Kidney glomerular epithelial cell (primary cell): Measurements from ENCODE around the gene GPR78.
A peak's percentile ranks its signal among the peaks of the same experiment; 100 is the strongest.

Experiments used
- DNase-seq: peaks from one replicate; lab custom pipeline; 2025; lab: John Stamatoyannopoulos, UW

The GPR78 gene

GRCh38 chr4:8586671-8587468, 6.7 kb downstream of the GPR78 start:
- DNase-seq: no peak

- DNase-seq: no peak
Measured at GRCh38 chr4:8587469-8588195, 7.4 kb downstream of the GPR78 start.

DNA sequence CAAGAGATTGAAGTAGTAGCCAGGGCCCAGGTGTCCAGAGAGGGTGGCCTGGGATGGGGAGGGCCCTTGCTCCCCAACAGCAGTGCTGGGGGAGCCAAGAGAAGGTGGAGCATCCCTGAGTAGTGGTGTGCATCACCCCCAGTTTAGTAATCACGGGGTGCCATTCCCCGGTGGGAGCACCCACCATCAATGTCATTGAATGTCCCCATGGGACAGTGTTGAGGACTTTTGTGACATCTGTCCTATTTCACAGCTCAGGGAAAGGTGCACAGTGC, 7.9 kb downstream of the GPR78 start:
- DNase-seq: no peak

DNA sequence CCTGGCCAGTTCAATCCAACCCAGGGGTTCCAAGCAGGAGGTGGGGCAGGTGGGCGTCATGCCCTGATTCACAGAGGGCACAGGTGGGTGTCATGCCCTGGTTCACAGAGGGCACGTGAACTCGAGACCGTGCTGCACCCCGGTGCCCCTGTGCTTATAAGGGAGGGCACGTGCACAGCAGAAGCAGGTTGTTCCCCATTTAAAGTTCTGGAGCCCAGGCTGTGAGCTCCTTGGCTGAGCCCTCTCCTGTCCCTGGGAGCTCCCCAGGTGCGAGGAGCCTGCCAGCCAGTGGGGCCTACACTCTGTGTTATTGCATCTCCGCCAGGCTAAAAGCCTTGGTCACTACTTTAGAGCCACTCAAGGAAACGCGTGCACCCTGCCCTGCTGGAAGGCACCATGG, 9.1 kb downstream of the GPR78 start:
- DNase-seq: no peak

DNA sequence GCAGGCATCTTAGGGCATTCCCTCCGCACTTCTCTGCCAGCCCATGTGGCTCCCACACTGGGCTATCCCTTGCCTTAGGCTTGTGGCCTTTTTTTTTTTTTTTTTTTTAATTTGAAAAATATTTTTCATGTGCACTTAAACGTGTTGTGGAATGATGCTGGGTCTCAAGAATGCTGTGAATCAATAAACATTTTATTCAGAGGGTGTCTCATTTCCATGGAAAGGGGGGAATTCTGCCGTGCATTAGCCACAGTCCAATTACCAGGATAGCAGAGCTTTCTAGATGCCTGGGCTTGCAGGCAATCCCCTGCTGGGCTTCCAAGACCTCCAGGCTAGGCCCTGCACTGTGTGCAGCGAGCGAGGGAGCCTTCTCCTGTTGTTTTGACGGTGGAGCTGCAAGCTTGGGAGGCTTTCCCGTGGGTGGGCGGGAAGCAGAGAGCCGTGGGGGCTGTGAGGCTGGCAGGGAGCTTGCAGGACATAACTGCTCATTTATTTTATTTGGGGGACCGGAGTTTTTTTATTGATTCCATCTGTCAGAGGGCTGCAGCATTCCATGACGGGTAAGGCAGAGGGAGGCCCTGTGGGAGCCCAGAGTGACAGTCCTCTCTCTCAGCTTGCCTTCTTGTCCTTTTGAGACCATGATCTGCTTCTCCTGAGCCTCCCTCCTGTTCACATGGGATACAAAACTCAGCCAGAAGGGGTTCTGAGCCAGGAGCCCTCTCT, 9.8 kb downstream of the GPR78 start:
- DNase-seq: no peak

DNA sequence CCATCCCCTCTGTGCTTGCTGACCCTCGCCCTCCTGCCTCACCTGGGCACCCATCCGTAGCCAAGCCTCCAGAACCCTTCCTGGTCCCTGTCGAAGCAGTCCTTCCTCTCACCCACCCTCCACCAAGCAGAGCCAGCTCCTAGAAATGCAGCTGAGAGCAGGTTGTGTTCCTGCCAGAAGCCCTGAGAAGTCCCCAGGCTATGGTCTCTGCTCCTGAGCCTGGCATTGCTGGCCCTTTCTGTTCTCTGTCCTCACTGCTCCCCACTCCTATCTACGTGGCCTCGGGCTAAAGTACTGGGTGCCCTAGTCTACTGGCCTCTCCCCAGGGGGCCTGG, 10.3 kb downstream of the GPR78 start:
- DNase-seq: no peak

GRCh38 chr4:8591114-8591513, 10.9 kb downstream of the GPR78 start:
- no peak for DNase-seq

- no peak for DNase-seq
Measured at GRCh38 chr4:8591626-8592365, 11.6 kb downstream of the GPR78 start.

- no peak for DNase-seq
Measured at GRCh38 chr4:8592366-8593263, 12.4 kb downstream of the GPR78 start, which contains the start of gene CPZ. Gene CPZ, plus strand, starts transcription at chr4:8592765. Its CDS starts 69 bp downstream, at chr4:8592834.

GRCh38 chr4:8593264-8594096, 13.3 kb downstream of the GPR78 start:
- DNase-seq: no peak

GRCh38 chr4:8594097-8595038, 14.2 kb downstream of the GPR78 start:
- DNase-seq: peak; percentile 39

DNA sequence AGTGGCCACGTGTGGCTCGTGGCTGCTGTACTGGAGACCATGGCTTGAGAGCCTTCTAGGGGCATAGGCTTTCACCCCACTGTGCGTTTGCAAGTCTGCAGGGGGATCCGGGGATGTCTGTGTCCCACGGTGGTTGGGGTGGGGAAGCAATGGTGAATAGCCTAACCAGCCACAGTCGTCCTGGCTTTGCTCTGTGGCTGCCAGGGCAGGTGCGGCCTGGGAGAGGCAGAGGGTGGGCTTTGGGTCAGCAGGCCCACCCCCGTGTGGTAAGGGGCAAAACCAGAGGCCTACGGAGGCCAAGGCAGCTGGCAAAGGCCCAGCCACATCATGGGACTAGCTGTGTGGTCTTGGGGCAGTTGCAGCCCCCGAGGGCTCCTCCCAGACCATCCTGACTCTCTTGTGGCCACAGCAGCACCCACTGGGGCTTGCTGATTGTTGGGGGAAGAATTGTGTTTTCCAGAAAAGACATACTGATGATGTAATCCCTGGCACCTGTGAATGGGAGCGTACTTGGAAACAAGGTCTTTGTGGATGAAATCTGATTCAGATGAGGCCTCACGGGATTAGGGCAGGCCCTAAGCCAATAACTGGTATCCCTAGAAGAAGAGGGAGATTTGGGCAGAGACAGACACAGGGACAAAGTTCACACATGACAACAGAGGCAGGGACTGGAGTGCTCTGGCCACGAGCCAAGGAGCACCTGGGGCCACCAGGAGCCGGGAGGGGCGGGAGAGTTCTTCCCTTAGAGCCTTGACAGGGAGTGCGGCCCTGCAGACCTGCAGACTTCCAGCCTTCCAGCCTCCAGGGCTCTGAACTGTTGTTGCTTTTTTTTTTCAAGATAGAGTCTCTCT, 15.3 kb downstream of the GPR78 start:
- DNase-seq: no peak

DNA sequence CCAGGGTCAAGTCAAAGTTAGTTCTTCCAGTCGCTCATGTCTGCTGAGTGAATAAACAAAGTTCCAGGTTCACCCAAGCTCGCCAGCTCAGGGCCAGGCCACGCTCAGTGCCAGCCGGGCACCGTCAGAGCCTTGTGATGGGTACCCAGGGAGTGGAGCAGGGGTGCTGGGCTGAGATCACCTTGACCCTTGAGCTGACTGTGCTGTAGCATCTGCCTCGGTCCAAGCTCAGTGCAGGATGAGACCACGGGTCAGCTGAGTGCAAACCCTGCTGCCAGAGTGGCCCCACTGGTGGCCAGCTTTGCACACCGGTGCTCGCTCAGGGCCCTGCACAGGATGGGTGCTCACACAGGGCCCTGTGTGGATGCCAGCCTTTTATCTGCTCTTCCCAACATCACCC, 16.7 kb downstream of the GPR78 start:
- DNase-seq: no peak

- no peak for DNase-seq
Measured at GRCh38 chr4:8597319-8597718, 17.1 kb downstream of the GPR78 start.

GRCh38 chr4:8597791-8598190, 17.6 kb downstream of the GPR78 start:
- no peak for DNase-seq

- no peak for DNase-seq
Measured at GRCh38 chr4:8598391-8599090, 18.3 kb downstream of the GPR78 start.

DNA sequence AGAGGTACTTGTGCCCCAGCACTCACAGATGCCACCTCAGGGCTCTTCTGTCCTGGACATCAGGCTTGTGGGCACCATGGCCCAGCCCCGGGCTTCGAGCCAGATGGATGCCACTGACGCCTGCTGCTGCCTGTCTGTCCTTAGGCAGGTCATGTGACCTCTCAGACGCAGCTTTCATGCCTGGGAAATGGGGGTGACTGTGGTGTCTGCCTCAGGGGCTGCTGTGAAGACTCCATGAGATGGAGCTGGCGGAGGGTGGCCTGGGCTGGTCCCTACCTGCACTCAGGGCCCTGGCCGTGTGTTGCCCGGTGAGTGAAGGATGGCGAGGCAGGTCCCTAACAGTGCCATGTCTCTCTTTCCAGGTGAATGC, 18.9 kb downstream of the GPR78 start:
- DNase-seq: no peak

GRCh38 chr4:8599657-8600056, 19.5 kb downstream of the GPR78 start:
- DNase-seq: no peak
